H9 (cell line): ENCODE measurements around the gene MAP1S. TPM values are rescaled to one million over a fixed set of nuclear protein-coding genes. Genes with fewer than 3 reads are reported as not detected.

Experiments
- DNase-seq: peaks from one replicate; pipeline ENCODE4 v3.0.0-alpha.2; 2017
- H2AFZ ChIP-seq: one replicate; pipeline ENCODE4 v1.6.1; 2013; ENCODE audit warnings: mild to moderate bottlenecking, low read length, control low read depth, moderate library complexity
- H2AK5ac ChIP-seq: 2 replicates; pipeline ENCODE4 v1.6.1; 2013; ENCODE audit warnings: low read length, control low read depth, mixed read lengths; ENCODE audit not compliant: insufficient read length
- H2BK120ac ChIP-seq: one replicate; pipeline ENCODE4 v1.6.1; 2013; ENCODE audit warnings: low read depth, mild to moderate bottlenecking, low read length, control low read depth, inconsistent platforms; ENCODE audit not compliant: poor library complexity, severe bottlenecking
- H2BK12ac ChIP-seq: 2 replicates; pipeline ENCODE4 v1.6.1; 2013; ENCODE audit warnings: low read length, control low read depth, mixed read lengths, low read depth; ENCODE audit not compliant: insufficient read length
- H2BK15ac ChIP-seq: 2 replicates; pipeline ENCODE4 v1.6.1; 2013; ENCODE audit warnings: low read depth, low read length, control low read depth
- H2BK20ac ChIP-seq: one replicate; pipeline ENCODE4 v1.6.1; 2013; ENCODE audit warnings: low read depth, mild to moderate bottlenecking, low read length, control low read depth, inconsistent platforms; ENCODE audit not compliant: poor library complexity, severe bottlenecking
- H2BK5ac ChIP-seq: 2 replicates; pipeline ENCODE4 v1.6.1; 2013; ENCODE audit warnings: low read length, control low read depth, mixed read lengths; ENCODE audit not compliant: insufficient read length
- H3K14ac ChIP-seq: 2 replicates; pipeline ENCODE4 v1.6.1; 2013; ENCODE audit warnings: low read length, control low read depth; ENCODE audit not compliant: insufficient read depth
- H3K18ac ChIP-seq: 2 replicates; pipeline ENCODE4 v1.6.1; 2013; ENCODE audit warnings: low read depth, mild to moderate bottlenecking, mixed read lengths, low read length, control low read depth; ENCODE audit not compliant: insufficient read length
- H3K23ac ChIP-seq: 2 replicates; pipeline ENCODE4 v1.6.1; 2013; ENCODE audit warnings: low read length, control low read depth, mixed read lengths, low read depth; ENCODE audit not compliant: insufficient read length
- H3K23me2 ChIP-seq: 2 replicates; pipeline ENCODE4 v1.6.1; 2013; ENCODE audit warnings: low read depth, mild to moderate bottlenecking, mixed read lengths, low read length, control low read depth; ENCODE audit not compliant: insufficient read length, poor library complexity, severe bottlenecking
- H3K27ac ChIP-seq: 2 replicates; pipeline ENCODE4 v1.5.1; 2013; ENCODE audit warnings: low read length, control low read depth, mixed read lengths, low read depth; ENCODE audit not compliant: insufficient read length
- H3K27me3 ChIP-seq: 2 replicates; pipeline ENCODE4 v1.6.1; 2013; ENCODE audit warnings: low read length, control low read depth, inconsistent platforms; ENCODE audit not compliant: insufficient read depth
- H3K4ac ChIP-seq: 2 replicates; pipeline ENCODE4 v1.6.1; 2013; ENCODE audit warnings: low read depth, mild to moderate bottlenecking, control low read depth, inconsistent platforms, low read length, moderate library complexity
- H3K4me1 ChIP-seq: 2 replicates; pipeline ENCODE4 v1.6.1; 2013; ENCODE audit warnings: low read length, control low read depth, inconsistent platforms; ENCODE audit not compliant: insufficient read depth
- H3K4me2 ChIP-seq: 2 replicates; pipeline ENCODE4 v1.6.1; 2013; ENCODE audit warnings: low read length, control low read depth, mixed read lengths; ENCODE audit not compliant: insufficient read length, insufficient read depth
- H3K56ac ChIP-seq: 2 replicates; pipeline ENCODE4 v1.6.1; 2013; ENCODE audit warnings: low read depth, mild to moderate bottlenecking, mixed read lengths, low read length, control low read depth; ENCODE audit not compliant: insufficient read length
- H3K79me1 ChIP-seq: 2 replicates; pipeline ENCODE4 v1.6.1; 2013; ENCODE audit warnings: low read depth, mild to moderate bottlenecking, moderate library complexity, low read length, control low read depth, inconsistent platforms; ENCODE audit not compliant: insufficient read depth, poor library complexity, severe bottlenecking
- H3K79me2 ChIP-seq: 2 replicates; pipeline ENCODE4 v1.6.1; 2013; ENCODE audit warnings: low read length, control low read depth, inconsistent platforms; ENCODE audit not compliant: insufficient read depth
- H3K9ac ChIP-seq: 2 replicates; pipeline ENCODE4 v1.6.1; 2013; ENCODE audit warnings: low read length, control low read depth, mixed read lengths; ENCODE audit not compliant: insufficient read length; ENCODE audit errors: extremely low read depth
- H3K9me3 ChIP-seq: one replicate; pipeline ENCODE4 v1.6.1; 2013; ENCODE audit warnings: low read depth, low read length, inconsistent platforms; ENCODE audit not compliant: control insufficient read depth
- H3T11ph ChIP-seq: one replicate; pipeline ENCODE4 v1.6.1; 2013; ENCODE audit warnings: mild to moderate bottlenecking, low read length, control low read depth, inconsistent platforms
- H4K20me1 ChIP-seq: one replicate; pipeline ENCODE4 v1.6.1; 2013; ENCODE audit not compliant: control insufficient read depth, insufficient read length, insufficient read depth
- H4K5ac ChIP-seq: 2 replicates; pipeline ENCODE4 v1.6.1; 2013; ENCODE audit warnings: low read depth, mild to moderate bottlenecking, mixed read lengths, low read length, control low read depth; ENCODE audit not compliant: insufficient read length
- H4K8ac ChIP-seq: replicated peaks from 2 replicates; pipeline ENCODE4 v1.6.1; 2013; ENCODE audit warnings: low read length, control low read depth, mixed read lengths, low read depth; ENCODE audit not compliant: insufficient read length
- H4K91ac ChIP-seq: 2 replicates; pipeline ENCODE4 v1.6.1; 2013; ENCODE audit warnings: low read depth, mild to moderate bottlenecking, moderate library complexity, mixed read lengths, low read length, control low read depth; ENCODE audit not compliant: insufficient read length
- H3K27ac Mint-ChIP-seq, 3 experiments: 2 replicates in 2 of 3; 3 replicates in 1 of 3; pipeline ENCODE4 v1.8.0; 2020 to 2021; ENCODE audit warnings: mixed read lengths in 3 of 3, mild to moderate bottlenecking in 1 of 3, moderate library complexity in 1 of 3
- H3K27me3 Mint-ChIP-seq: 2 replicates; pipeline ENCODE4 v1.8.0; 2021; ENCODE audit warnings: low read depth, mild to moderate bottlenecking, moderate library complexity, mixed read lengths
- H3K36me3 Mint-ChIP-seq, 3 experiments: 2 replicates in 2 of 3; 3 replicates in 1 of 3; pipeline ENCODE4 v1.8.0; 2020 to 2021; ENCODE audit warnings: low read depth in 3 of 3, mixed read lengths in 3 of 3; ENCODE audit not compliant: insufficient read depth in 1 of 3
- H3K4me1 Mint-ChIP-seq, 2 experiments: 2 replicates each; pipeline ENCODE4 v1.8.0; 2020; ENCODE audit warnings: mixed read lengths in 2 of 2
- H3K4me3 Mint-ChIP-seq, 2 experiments: 2 replicates in 1 of 2; 3 replicates in 1 of 2; pipeline ENCODE4 v1.8.0; 2020 to 2021; ENCODE audit warnings: mild to moderate bottlenecking in 2 of 2, mixed read lengths in 2 of 2, moderate library complexity in 1 of 2
- H3K9me3 Mint-ChIP-seq, 2 experiments: 2 replicates in 1 of 2; 3 replicates in 1 of 2; pipeline ENCODE4 v1.8.0; 2020; ENCODE audit warnings: mild to moderate bottlenecking in 2 of 2, mixed read lengths in 2 of 2, moderate library complexity in 1 of 2
- WGBS: extraction: QIAGEN DNeasy Blood & Tissue Kit; methylation state at CpG from one replicate; pipeline ENCODE4 v1.1.7; 2013; ENCODE audit warnings: missing lambda C conversion rate, low lambda C conversion rate, mixed read lengths; ENCODE audit not compliant: insufficient read length; ENCODE audit errors: extremely low coverage; 5-methylcytosine and 5-hydroxymethylcytosine counted together
- total RNA-seq: library from RNA; stranded (reverse); gene quantifications from 2 replicates; pipeline ENCODE4 v1.2.1, GENCODE V29; 2021
- TF ChIP-seq, protein P1 (sequence below): fragments of 200-600 bp; sonication (generic); conservative IDR thresholded peaks from 3 replicates; pipeline ENCODE4 v1.8.0; 2021; ENCODE audit warnings: antibody characterized with exemption, mild to moderate bottlenecking

MAP1S gene
- total RNA-seq, 1 experiment from 2014 or later: 160 TPM

DNA sequence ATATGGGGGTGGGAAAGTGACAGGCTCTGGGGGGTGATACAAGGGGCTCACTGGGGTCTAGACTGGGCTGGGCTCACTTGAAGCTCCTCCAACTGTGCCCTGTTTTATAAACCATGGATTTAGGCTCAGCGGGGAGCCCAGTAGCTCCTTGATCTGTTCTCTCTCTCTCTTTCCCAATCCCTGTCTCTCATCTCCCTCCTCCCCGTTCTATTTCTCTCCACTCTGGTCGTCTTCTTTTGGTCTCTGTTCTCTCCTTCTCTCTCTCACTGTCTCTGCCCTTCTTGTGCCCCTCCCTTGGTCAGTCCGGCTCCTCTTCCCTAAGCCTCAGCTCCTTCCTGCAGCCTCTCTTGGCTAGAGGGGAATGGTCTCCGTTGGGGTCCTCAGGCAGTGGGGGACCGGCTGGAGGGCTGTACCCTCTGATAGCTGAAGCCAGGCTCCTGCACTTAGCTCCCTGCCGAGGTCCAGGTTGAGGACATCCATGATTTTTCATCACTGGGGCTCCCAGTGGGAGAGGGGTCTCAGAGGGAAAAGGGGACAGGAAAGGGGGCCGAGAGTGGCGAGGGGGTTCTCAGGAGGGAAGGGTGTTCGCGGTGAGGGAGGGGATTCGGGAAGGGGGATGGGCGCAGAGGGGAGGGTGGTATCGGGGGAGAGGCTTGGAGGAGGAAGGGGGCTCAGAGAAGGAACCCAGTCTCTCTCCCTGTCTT lies 39.6 kb upstream of the MAP1S start:
- H3K18ac ChIP-seq: no peak overlapping the region
- H3K36me3 Mint-ChIP-seq: peaks cover 0 to 2% (median 0%) of the 10 kb centered on the region in 3 experiments; a peak in 2 of 7 replicates

More for the DNA sequence above, 39.6 kb upstream of the MAP1S start:
- H3K27me3 Mint-ChIP-seq: peaks cover 3% of the 10 kb centered on the region
- H2BK20ac ChIP-seq: no peak overlapping the region
- H3K14ac ChIP-seq: no peak overlapping the region
- no peak overlapping the region for H3K4ac ChIP-seq
- H2BK15ac ChIP-seq: no peak overlapping the region
- no peak overlapping the region for H4K91ac ChIP-seq
- no peak overlapping the region for H4K5ac ChIP-seq
- H3K27ac Mint-ChIP-seq: peak overlapping the region in 1 of 3 experiments; percentile 67; a peak in 4 of 7 replicates
- peak overlapping the region; percentile 47 for H3K4me2 ChIP-seq
- no peaks in the 10 kb centered on the region for H3K27me3 ChIP-seq
- H3K9me3 Mint-ChIP-seq: no peaks in the 10 kb centered on the region
- no peak for DNase-seq
- H2BK120ac ChIP-seq: no peak overlapping the region
- TF ChIP-seq, protein P1, sequence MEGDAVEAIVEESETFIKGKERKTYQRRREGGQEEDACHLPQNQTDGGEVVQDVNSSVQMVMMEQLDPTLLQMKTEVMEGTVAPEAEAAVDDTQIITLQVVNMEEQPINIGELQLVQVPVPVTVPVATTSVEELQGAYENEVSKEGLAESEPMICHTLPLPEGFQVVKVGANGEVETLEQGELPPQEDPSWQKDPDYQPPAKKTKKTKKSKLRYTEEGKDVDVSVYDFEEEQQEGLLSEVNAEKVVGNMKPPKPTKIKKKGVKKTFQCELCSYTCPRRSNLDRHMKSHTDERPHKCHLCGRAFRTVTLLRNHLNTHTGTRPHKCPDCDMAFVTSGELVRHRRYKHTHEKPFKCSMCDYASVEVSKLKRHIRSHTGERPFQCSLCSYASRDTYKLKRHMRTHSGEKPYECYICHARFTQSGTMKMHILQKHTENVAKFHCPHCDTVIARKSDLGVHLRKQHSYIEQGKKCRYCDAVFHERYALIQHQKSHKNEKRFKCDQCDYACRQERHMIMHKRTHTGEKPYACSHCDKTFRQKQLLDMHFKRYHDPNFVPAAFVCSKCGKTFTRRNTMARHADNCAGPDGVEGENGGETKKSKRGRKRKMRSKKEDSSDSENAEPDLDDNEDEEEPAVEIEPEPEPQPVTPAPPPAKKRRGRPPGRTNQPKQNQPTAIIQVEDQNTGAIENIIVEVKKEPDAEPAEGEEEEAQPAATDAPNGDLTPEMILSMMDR: no peak
- peaks cover 4% of the 10 kb centered on the region for H3K79me1 ChIP-seq
- H3K27ac ChIP-seq: no peak overlapping the region
- peaks cover 27 to 42% of the 10 kb centered on the region in 2 experiments for H3K4me1 Mint-ChIP-seq
- H3K9ac ChIP-seq: no peak overlapping the region
- no peaks in the 10 kb centered on the region for H4K20me1 ChIP-seq
- H3K4me1 ChIP-seq: peaks cover 2% of the 10 kb centered on the region; the same call in 1 of the 2 replicates
- H3K23ac ChIP-seq: no peak overlapping the region
- peaks cover 7% of the 10 kb centered on the region for H3K79me2 ChIP-seq
- H2AK5ac ChIP-seq: no peak overlapping the region
- H3K56ac ChIP-seq: no peak overlapping the region
- H4K8ac ChIP-seq: no peak overlapping the region
- no peak overlapping the region for H2BK12ac ChIP-seq
- no peak overlapping the region for H3T11ph ChIP-seq
- H3K4me3 Mint-ChIP-seq: peak overlapping the region; percentile 55 to 67
- H2BK5ac ChIP-seq: no peak overlapping the region
- peaks cover 9% of the 10 kb centered on the region for H3K23me2 ChIP-seq
- H2AFZ ChIP-seq: no peak overlapping the region
- H3K9me3 ChIP-seq: no peaks in the 10 kb centered on the region
- no CpG with 5 or more reads among the region's 14 CpGs for WGBS
